B cell (primary cell): ENCODE measurements around the gene RAD50. TPM values are rescaled to one million over a fixed set of nuclear protein-coding genes. Genes with fewer than 3 reads are reported as not detected.

Experiments
- ATAC-seq: fragments of 200-7000 bp; cut with Tn5 transposase; one replicate; pipeline ENCODE4 v1.10.0; 2021; ENCODE audit warnings: low read depth, mild to moderate bottlenecking, moderate number of reproducible peaks, moderate library complexity
- CTCF ChIA-PET: fragments of 350-600 bp; sonication (Branson Sonifier 250); formaldehyde crosslinking; loops from one replicate; lab custom pipeline; 2021; ENCODE audit warnings: antibody characterized with exemption, inconsistent platforms; lab: Charles Lee
- POLR2A ChIA-PET: fragments of 350-600 bp; sonication (Branson Sonifier 250); formaldehyde crosslinking; loops from one replicate; lab custom pipeline; 2021; ENCODE audit warnings: antibody characterized with exemption; lab: Charles Lee
- DNase-seq: peaks from one replicate; pipeline ENCODE4 v3.0.0; 2013
- H2AFZ ChIP-seq: 2 replicates; pipeline ENCODE4 v1.6.1; 2012; ENCODE audit warnings: mild to moderate bottlenecking, low read depth, low read length; ENCODE audit not compliant: insufficient read depth, poor library complexity, severe bottlenecking
- H3K27ac ChIP-seq, 2 donors: 1 replicate in 1 of 2; 2 replicates in 1 of 2; pipeline ENCODE4 v1.5.1; 2012 to 2013; ENCODE audit warnings: low read length in 2 of 2, mild to moderate bottlenecking in 2 of 2, moderate library complexity in 1 of 2
- H3K27me3 ChIP-seq, 4 experiments: fragments of 200-600 bp in 1 of 4; sonication (generic) in 1 of 4; replicated peaks in 1 of 4; 1 replicate in 2 of 4; 2 replicates in 2 of 4; pipeline versions ENCODE4 v1.6.1 to v1.7.0; 2013 to 2016; ENCODE audit warnings: low read length in 3 of 4, mild to moderate bottlenecking in 2 of 4, mixed read lengths in 1 of 4, moderate library complexity in 1 of 4; ENCODE audit not compliant: insufficient read depth in 4 of 4, control insufficient read depth in 3 of 4; ENCODE audit errors: control extremely low read depth in 1 of 4
- H3K36me3 ChIP-seq, 2 experiments: replicated peaks in 1 of 2; 1 replicate in 1 of 2; 2 replicates in 1 of 2; pipeline versions ENCODE4 v1.6.1 to v1.7.1; 2013; ENCODE audit warnings: low read length in 1 of 2; ENCODE audit not compliant: insufficient read depth in 2 of 2, control insufficient read depth in 1 of 2; ENCODE audit errors: control extremely low read depth in 1 of 2, extremely low read depth in 1 of 2
- H3K4me1 ChIP-seq, 2 donors: fragments of 200-600 bp in 1 of 2; sonication (generic) in 1 of 2; 1 replicate in 1 of 2; 2 replicates in 1 of 2; pipeline versions ENCODE4 v1.5.1 to v1.6.1; 2013 to 2017; ENCODE audit warnings: low read length in 2 of 2; ENCODE audit not compliant: control insufficient read depth in 2 of 2, insufficient read depth in 2 of 2
- H3K4me2 ChIP-seq: replicated peaks from 2 replicates; pipeline ENCODE3; 2012; ENCODE audit warnings: mild to moderate bottlenecking, low read depth, low read length; ENCODE audit not compliant: poor library complexity, severe bottlenecking
- H3K4me3 ChIP-seq, 5 experiments: fragments of 200-600 bp in 1 of 5; sonication (generic) in 1 of 5; 1 replicate in 3 of 5; 2 replicates in 2 of 5; pipeline versions ENCODE4 v1.5.1 to v1.7.0; 2011 to 2016; ENCODE audit warnings: low read length in 4 of 5, mild to moderate bottlenecking in 4 of 5, low read depth in 2 of 5, control low read depth in 1 of 5, moderate library complexity in 1 of 5; ENCODE audit not compliant: insufficient read depth in 1 of 5; ENCODE audit errors: control extremely low read depth in 1 of 5, extremely low read depth in 1 of 5
- H3K79me2 ChIP-seq: fragments of 200-600 bp; sonication (generic); one replicate; pipeline ENCODE4 v1.6.0; 2016; ENCODE audit warnings: low read length; ENCODE audit not compliant: control insufficient read depth, insufficient read depth
- H3K9ac ChIP-seq: fragments of 200-600 bp; sonication (generic); 2 replicates; pipeline ENCODE4 v1.6.1; 2017; ENCODE audit warnings: mild to moderate bottlenecking, low read length, moderate library complexity
- H3K9me3 ChIP-seq, 3 donors: one replicate each; pipeline versions ENCODE4 v1.6.1 to v1.7.1; 2013; ENCODE audit warnings: low read length in 2 of 3; ENCODE audit not compliant: control insufficient read depth in 2 of 3, insufficient read depth in 1 of 3; ENCODE audit errors: control extremely low read depth in 1 of 3
- H4K20me1 ChIP-seq: 2 replicates; pipeline ENCODE4 v1.6.0; 2012; ENCODE audit warnings: mild to moderate bottlenecking, low read length; ENCODE audit not compliant: insufficient read depth, control insufficient read depth, poor library complexity, severe bottlenecking
- H3K27ac Mint-ChIP-seq: one replicate; pipeline ENCODE4 v1.8.0; 2021; ENCODE audit warnings: mixed read lengths
- H3K27me3 Mint-ChIP-seq: one replicate; pipeline ENCODE4 v1.8.0; 2021; ENCODE audit warnings: mixed read lengths
- H3K4me1 Mint-ChIP-seq: one replicate; pipeline ENCODE4 v1.8.0; 2021; ENCODE audit warnings: mixed read lengths
- H3K4me3 Mint-ChIP-seq: one replicate; pipeline ENCODE4 v1.8.0; 2021; ENCODE audit warnings: mixed read lengths
- H3K9me3 Mint-ChIP-seq: one replicate; pipeline ENCODE4 v1.8.0; 2022; ENCODE audit warnings: mixed read lengths; ENCODE audit not compliant: insufficient read depth
- EZH2 ChIP-seq: IDR thresholded peaks from 2 replicates; pipeline ENCODE4 v1.6.1; 2012; ENCODE audit warnings: borderline replicate concordance, low read depth, mild to moderate bottlenecking, moderate library complexity, low read length; ENCODE audit not compliant: insufficient read depth, poor library complexity, severe bottlenecking
- intact Hi-C: fragments of 100-400 bp; cut with micrococcal nuclease; formaldehyde crosslinking; loops from one replicate; pipeline ENCODE4 v1.10.0; 2022
- polyA plus RNA-seq: library from polyadenylated mRNA; depleted of rRNA; stranded (reverse); fragments of >200 nt; gene quantifications from 2 replicates; pipeline ENCODE4 v1.2.3, GENCODE V29; 2012
- total RNA-seq, 2 donors: library from RNA; stranded (reverse); fragments of 120-200 nt in 1 of 2; gene quantifications; 1 replicate in 1 of 2; 2 replicates in 1 of 2; pipeline versions ENCODE4 v1.2.3 to v1.2.4, GENCODE V29; 2013 to 2022
- TF ChIP-seq, protein P1 (sequence below): fragments of 200-600 bp; IDR thresholded peaks from one replicate; pipeline ENCODE4 v1.8.0; 2022; ENCODE audit warnings: antibody characterized with exemption, mild to moderate bottlenecking

The RAD50 gene
- total and polyA plus RNA-seq, 2 donors (not counting 1 experiment from before 2014, with no cell fraction given) = 11.2 to 32.7 TPM

DNA sequence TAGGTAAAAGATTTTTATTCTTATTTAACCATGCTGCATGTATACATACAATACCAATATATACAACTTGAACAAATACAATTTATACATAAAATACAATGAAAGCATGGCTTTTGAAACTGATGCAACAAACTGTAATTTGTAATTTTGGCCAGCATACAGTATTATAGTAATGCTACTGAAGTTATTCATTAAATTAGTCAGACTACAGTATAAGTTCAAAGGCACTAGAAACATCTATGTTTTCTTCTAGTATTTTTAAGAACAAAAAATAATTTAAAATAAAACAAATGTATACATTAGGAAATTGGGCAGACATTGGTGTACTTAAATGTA, 135.8 kb downstream of the RAD50 start:
- ATAC-seq (no peak), DNase-seq (no peak)
- no peaks in the 10 kb centered on the region for H3K9me3 ChIP-seq
- H3K27ac ChIP-seq = no peak overlapping the region
- TF ChIP-seq EZH2 = no peak
- TF ChIP-seq, protein P1, sequence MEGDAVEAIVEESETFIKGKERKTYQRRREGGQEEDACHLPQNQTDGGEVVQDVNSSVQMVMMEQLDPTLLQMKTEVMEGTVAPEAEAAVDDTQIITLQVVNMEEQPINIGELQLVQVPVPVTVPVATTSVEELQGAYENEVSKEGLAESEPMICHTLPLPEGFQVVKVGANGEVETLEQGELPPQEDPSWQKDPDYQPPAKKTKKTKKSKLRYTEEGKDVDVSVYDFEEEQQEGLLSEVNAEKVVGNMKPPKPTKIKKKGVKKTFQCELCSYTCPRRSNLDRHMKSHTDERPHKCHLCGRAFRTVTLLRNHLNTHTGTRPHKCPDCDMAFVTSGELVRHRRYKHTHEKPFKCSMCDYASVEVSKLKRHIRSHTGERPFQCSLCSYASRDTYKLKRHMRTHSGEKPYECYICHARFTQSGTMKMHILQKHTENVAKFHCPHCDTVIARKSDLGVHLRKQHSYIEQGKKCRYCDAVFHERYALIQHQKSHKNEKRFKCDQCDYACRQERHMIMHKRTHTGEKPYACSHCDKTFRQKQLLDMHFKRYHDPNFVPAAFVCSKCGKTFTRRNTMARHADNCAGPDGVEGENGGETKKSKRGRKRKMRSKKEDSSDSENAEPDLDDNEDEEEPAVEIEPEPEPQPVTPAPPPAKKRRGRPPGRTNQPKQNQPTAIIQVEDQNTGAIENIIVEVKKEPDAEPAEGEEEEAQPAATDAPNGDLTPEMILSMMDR = no peak
- no peak overlapping the region for H3K4me2 ChIP-seq
- no peak overlapping the region for H2AFZ ChIP-seq
- CTCF ChIA-PET = no interaction called here
- H3K4me3 ChIP-seq = no peak overlapping the region
- Mint-ChIP-seq H3K4me1 (peaks cover 20% of the 10 kb centered on the region), H3K27me3 (no peaks in the 10 kb centered on the region), H3K9me3 (peaks cover 2% of the 10 kb centered on the region), H3K27ac (no peak overlapping the region), H3K4me3 (no peak overlapping the region)
- no peaks in the 10 kb centered on the region for H3K36me3 ChIP-seq
- H4K20me1 ChIP-seq = no peaks in the 10 kb centered on the region
- no peaks in the 10 kb centered on the region for H3K79me2 ChIP-seq
- no peaks in the 10 kb centered on the region for H3K27me3 ChIP-seq
- H3K4me1 ChIP-seq = peaks cover 0 to 7% of the 10 kb centered on the region in 2 donors
- no peak overlapping the region for H3K9ac ChIP-seq
- POLR2A ChIA-PET = no interaction called here
- intact Hi-C loops = no loop called here

Other genes starting within 250 kb of the RAD50 start
- gene SLC22A5, start 187.3 kb upstream of the RAD50 start, total RNA-seq = 12.9 and 13.2 TPM in 2 replicates
- 5.7 and 7.0 TPM in 2 replicates for gene SLC22A5, start 187.3 kb upstream of the RAD50 start, polyA plus RNA-seq
- gene IRF1, start 66.2 kb upstream of the RAD50 start, total RNA-seq = 304 and 306 TPM in 2 replicates
- 166 and 173 TPM in 2 replicates for gene IRF1, start 66.2 kb upstream of the RAD50 start, polyA plus RNA-seq
- not detected in 2 replicates for gene IL5, start 13.5 kb upstream of the RAD50 start, total RNA-seq
- not detected in 2 replicates for gene IL5, start 13.5 kb upstream of the RAD50 start, polyA plus RNA-seq
- 0.42 TPM in 1 of 2 replicates, not detected in the other for gene IL13, start 101.2 kb downstream of the RAD50 start, total RNA-seq
- 0.14 and 0.45 TPM in 2 replicates for gene IL13, start 101.2 kb downstream of the RAD50 start, polyA plus RNA-seq
- not detected in 2 replicates for gene IL4, start 117.0 kb downstream of the RAD50 start, total RNA-seq
- not detected in 2 replicates for gene IL4, start 117.0 kb downstream of the RAD50 start, polyA plus RNA-seq
- gene KIF3A, start 180.6 kb downstream of the RAD50 start, total RNA-seq = 13.6 and 16.0 TPM in 2 replicates
- gene KIF3A, start 180.6 kb downstream of the RAD50 start, polyA plus RNA-seq = 1.3 and 1.5 TPM in 2 replicates
- gene CCNI2, start 190.4 kb downstream of the RAD50 start, total RNA-seq = 1.1 and 2.0 TPM in 2 replicates
- 0.04 and 0.39 TPM in 2 replicates for gene CCNI2, start 190.4 kb downstream of the RAD50 start, polyA plus RNA-seq
- gene SEPTIN8, start 220.3 kb downstream of the RAD50 start, total RNA-seq = 3.9 and 5.9 TPM in 2 replicates
- 1.3 and 4.0 TPM in 2 replicates for gene SEPTIN8, start 220.3 kb downstream of the RAD50 start, polyA plus RNA-seq